ENCODE data around the gene CADM1.

CADM1 gene

DNA sequence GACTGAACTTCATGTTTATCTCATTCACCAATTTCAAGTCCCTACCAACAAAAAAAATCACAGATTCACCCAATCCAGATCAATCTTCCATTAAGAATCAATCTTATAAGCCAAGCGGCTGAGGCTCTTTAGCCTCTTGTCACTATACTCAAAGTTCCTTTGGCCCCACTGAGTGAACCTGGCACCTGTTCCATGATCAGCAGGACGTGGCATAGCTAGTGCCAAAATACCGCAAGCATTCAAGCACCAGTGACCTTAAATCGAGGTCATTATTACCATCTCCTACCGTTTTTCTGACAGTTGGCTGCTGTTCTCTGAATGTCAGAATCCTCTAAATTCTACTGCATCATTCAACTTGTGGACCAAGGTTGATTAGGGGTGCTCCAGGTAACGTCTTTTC lies 141.2 kb downstream of the CADM1 start:
- H3K4me3 ChIP-seq (replicated peaks in 1 of 2; ENCODE audit: low read depth in 2 of 2, low read length in 2 of 2) = no peak overlapping the region
- DNase-seq (ENCODE audit: low read depth in 2 of 2) = no peak
- TF ChIP-seq, protein P1, sequence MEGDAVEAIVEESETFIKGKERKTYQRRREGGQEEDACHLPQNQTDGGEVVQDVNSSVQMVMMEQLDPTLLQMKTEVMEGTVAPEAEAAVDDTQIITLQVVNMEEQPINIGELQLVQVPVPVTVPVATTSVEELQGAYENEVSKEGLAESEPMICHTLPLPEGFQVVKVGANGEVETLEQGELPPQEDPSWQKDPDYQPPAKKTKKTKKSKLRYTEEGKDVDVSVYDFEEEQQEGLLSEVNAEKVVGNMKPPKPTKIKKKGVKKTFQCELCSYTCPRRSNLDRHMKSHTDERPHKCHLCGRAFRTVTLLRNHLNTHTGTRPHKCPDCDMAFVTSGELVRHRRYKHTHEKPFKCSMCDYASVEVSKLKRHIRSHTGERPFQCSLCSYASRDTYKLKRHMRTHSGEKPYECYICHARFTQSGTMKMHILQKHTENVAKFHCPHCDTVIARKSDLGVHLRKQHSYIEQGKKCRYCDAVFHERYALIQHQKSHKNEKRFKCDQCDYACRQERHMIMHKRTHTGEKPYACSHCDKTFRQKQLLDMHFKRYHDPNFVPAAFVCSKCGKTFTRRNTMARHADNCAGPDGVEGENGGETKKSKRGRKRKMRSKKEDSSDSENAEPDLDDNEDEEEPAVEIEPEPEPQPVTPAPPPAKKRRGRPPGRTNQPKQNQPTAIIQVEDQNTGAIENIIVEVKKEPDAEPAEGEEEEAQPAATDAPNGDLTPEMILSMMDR (IDR thresholded peaks at IDR 0.05; ENCODE audit: low read depth, low read length) = no peak

DNA sequence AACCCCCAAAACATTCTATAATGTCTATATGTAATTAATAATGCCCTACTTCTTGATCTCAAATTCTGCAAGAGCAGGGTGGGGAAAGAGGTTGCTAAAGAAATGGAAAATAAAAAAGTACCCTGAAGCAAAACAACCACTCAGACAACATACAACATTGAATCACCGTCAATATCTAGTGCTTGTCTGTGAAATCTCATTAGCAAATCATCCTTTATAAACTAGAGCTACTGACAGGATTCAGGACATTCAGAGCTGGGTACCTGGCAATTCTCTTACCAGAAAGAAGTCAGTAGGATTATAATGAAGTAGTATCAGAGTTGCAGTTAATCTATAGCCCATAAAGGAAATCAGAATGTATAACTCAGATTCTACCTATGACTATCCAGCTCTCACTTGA lies 143.2 kb downstream of the CADM1 start:
- no peak for DNase-seq (ENCODE audit: low read depth in 2 of 2)
- TF ChIP-seq, protein P1 (IDR thresholded peaks at IDR 0.05; ENCODE audit: low read depth, low read length) = no peak

DNA sequence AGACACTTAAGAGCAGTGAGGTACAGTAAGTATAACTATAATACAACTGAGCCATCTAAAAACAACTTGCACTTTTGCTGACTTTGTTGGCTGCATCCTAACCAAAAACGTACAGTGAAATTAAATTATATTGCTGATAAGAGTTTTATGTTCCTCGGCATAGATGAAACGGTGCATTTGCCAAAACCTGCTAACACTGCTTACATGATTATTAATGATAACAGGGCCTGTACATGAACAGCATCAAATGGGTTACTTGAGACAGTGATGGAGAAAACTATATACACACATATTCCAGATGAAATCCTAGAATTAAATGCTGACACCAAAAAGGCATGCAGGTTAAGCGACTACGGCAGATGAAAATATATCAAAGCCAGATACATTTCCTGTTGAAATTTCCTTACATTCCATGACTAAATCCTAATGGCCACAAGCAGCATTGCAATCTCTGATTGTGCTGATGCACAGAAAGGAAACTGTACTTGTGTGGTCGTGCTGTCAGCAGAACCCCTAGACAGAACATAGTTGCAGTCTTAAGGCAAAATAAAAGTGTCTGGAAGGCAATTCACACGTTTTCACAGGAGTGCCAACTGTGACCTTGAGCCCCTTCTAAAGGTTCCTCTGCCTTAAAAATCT lies 143.9 kb downstream of the CADM1 start:
- TF ChIP-seq, protein P1 (IDR thresholded peaks at IDR 0.05; ENCODE audit: low read depth, low read length) = no peak
- no peak for DNase-seq (ENCODE audit: low read depth in 2 of 2)
- no peak overlapping the region for H3K4me3 ChIP-seq (replicated peaks in 1 of 2; ENCODE audit: low read depth in 2 of 2, low read length in 2 of 2)

More for the DNA sequence above, 143.2 kb downstream of the CADM1 start:
- H3K4me3 ChIP-seq (replicated peaks in 1 of 2; ENCODE audit: low read depth in 2 of 2, low read length in 2 of 2) = no peak overlapping the region

- no peak for DNase-seq (ENCODE audit: low read depth in 2 of 2)
- TF ChIP-seq, protein P1 (IDR thresholded peaks at IDR 0.05; ENCODE audit: low read depth, low read length) = no peak
- no peak overlapping the region for H3K4me3 ChIP-seq (replicated peaks in 1 of 2; ENCODE audit: low read depth in 2 of 2, low read length in 2 of 2)
Observed at GRCh38 chr11:115357066-115357465, 147.1 kb downstream of the CADM1 start.

GRCh38 chr11:115352805-115353485 lies 151.3 kb downstream of the CADM1 start:
- DNase-seq (ENCODE audit: low read depth in 2 of 2) = no peak
- no peak overlapping the region for H3K4me3 ChIP-seq (replicated peaks in 1 of 2; ENCODE audit: low read depth in 2 of 2, low read length in 2 of 2)
- TF ChIP-seq, protein P1 (IDR thresholded peaks at IDR 0.05; ENCODE audit: low read depth, low read length) = no peak

DNA sequence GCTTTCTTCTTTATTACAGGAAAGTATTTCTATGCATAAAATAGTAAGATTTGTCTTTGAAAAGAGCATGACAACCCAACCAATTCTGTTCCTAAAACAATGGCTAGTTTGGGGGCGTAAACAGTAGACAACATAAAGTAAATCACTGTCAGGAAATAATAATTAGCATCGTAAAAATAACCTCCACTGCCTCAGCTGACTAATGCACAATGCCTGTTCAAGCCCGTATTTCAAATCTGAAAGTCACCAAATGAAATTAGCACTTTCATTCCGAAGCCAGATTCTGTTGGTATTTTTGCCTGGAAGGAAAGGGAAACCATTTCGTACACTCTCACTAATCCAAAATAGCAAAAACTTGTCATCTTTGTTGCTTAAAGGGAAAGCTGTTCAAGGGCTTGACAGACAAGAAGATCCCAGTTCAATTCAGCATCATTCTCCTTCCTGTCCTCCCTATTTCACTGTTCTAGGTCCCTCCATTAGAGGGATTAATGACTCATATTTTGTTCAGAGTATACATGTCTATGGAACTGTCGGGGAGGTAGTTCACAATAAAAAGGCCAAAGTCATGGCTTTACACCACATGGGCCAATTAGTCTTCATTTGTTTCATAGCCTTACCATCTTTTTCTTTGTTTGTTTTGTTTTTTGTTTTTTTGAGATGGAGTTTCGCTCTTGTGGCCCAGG lies 154.7 kb downstream of the CADM1 start:
- DNase-seq (ENCODE audit: low read depth in 2 of 2) = no peak
- H3K4me3 ChIP-seq (replicated peaks in 1 of 2; ENCODE audit: low read depth in 2 of 2, low read length in 2 of 2) = no peak overlapping the region
- TF ChIP-seq, protein P1 (IDR thresholded peaks at IDR 0.05; ENCODE audit: low read depth, low read length) = no peak

Measured in cardiac fibroblast (primary cell).